Liver (tissue), 9 donors: ENCODE data around the gene ALG9. TPM values are rescaled to one million over a fixed set of nuclear protein-coding genes. Genes with fewer than 3 reads are reported as not detected.

Experiments
- DNase-seq: peaks from one replicate; pipeline ENCODE4 v3.0.0-alpha.2; 2017; ENCODE audit warnings: low spot score
- H3K27ac ChIP-seq, 2 donors: one replicate each; pipeline ENCODE4 v1.7.0; 2013; ENCODE audit warnings: inconsistent platforms in 2 of 2, low read length in 2 of 2, control low read depth in 1 of 2, low read depth in 1 of 2, mild to moderate bottlenecking in 1 of 2
- H3K27me3 ChIP-seq, 4 donors: one replicate each; pipeline versions ENCODE4 v1.6.1 to v1.7.0; 2013; ENCODE audit warnings: low read length in 3 of 4, inconsistent platforms in 1 of 4, mild to moderate bottlenecking in 1 of 4, moderate library complexity in 1 of 4; ENCODE audit not compliant: control insufficient read depth in 4 of 4, insufficient read depth in 4 of 4
- H3K36me3 ChIP-seq, 4 donors: one replicate each; pipeline versions ENCODE4 v1.6.1 to v1.7.0; 2013; ENCODE audit warnings: low read length in 3 of 4, mild to moderate bottlenecking in 3 of 4, low read depth in 1 of 4, moderate library complexity in 1 of 4; ENCODE audit not compliant: control insufficient read depth in 4 of 4, insufficient read depth in 3 of 4
- H3K4me1 ChIP-seq, 4 donors: one replicate each; pipeline versions ENCODE4 v1.6.1 to v1.7.0; 2013; ENCODE audit warnings: low read length in 3 of 4, mild to moderate bottlenecking in 3 of 4, moderate library complexity in 1 of 4; ENCODE audit not compliant: control insufficient read depth in 4 of 4, insufficient read depth in 4 of 4
- H3K4me3 ChIP-seq, 3 donors: one replicate each; pipeline versions ENCODE4 v1.6.1 to v1.7.0; 2013; ENCODE audit warnings: low read length in 3 of 3, control low read depth in 1 of 3, low read depth in 1 of 3, mild to moderate bottlenecking in 1 of 3
- H3K9ac ChIP-seq, 2 donors: one replicate each; pipeline ENCODE4 v1.7.0; 2013; ENCODE audit warnings: low read length in 2 of 2, mild to moderate bottlenecking in 2 of 2, moderate library complexity in 2 of 2, control low read depth in 1 of 2, low read depth in 1 of 2
- H3K9me3 ChIP-seq, 4 donors: one replicate each; pipeline versions ENCODE4 v1.6.1 to v1.7.0; 2013; ENCODE audit warnings: low read length in 3 of 4; ENCODE audit not compliant: control insufficient read depth in 4 of 4
- ATF3 ChIP-seq: IDR thresholded peaks from 2 replicates; pipeline ENCODE4 v1.6.1; 2016; ENCODE audit warnings: antibody characterized with exemption
- CTCF ChIP-seq: fragments of 150-350 bp; IDR thresholded peaks from 2 replicates; pipeline ENCODE4 v1.5.1; 2017; ENCODE audit warnings: improper control_type of control experiment, low read depth, low read length; ENCODE audit not compliant: missing input control
- EGR1 ChIP-seq, 2 donors: IDR thresholded peaks; 2 replicates each; pipeline ENCODE4 v1.6.1; 2016 to 2018; ENCODE audit warnings: antibody characterized with exemption in 2 of 2, low read depth in 2 of 2
- FOXA1 ChIP-seq: IDR thresholded peaks from 2 replicates; pipeline ENCODE4 v1.6.1; 2016; ENCODE audit warnings: antibody characterized with exemption
- FOXA2 ChIP-seq: IDR thresholded peaks from 2 replicates; pipeline ENCODE4 v1.6.1; 2016; ENCODE audit warnings: antibody characterized with exemption
- GABPA ChIP-seq, 2 donors: IDR thresholded peaks in 1 of 2; conservative IDR thresholded peaks in 1 of 2; 2 replicates each; pipeline ENCODE4 v1.6.1; 2016; ENCODE audit warnings: antibody characterized with exemption in 2 of 2, mild to moderate bottlenecking in 1 of 2, moderate library complexity in 1 of 2
- HNF4A ChIP-seq, 2 donors: conservative IDR thresholded peaks; 2 replicates each; pipeline ENCODE4 v1.6.1; 2016; ENCODE audit warnings: antibody characterized with exemption in 2 of 2, mild to moderate bottlenecking in 2 of 2
- HNF4G ChIP-seq: IDR thresholded peaks from 2 replicates; pipeline ENCODE4 v1.6.1; 2016; ENCODE audit warnings: antibody characterized with exemption
- JUND ChIP-seq, 2 donors: IDR thresholded peaks; 2 replicates each; pipeline ENCODE4 v1.6.1; 2016; ENCODE audit warnings: antibody characterized with exemption in 2 of 2
- MAX ChIP-seq: IDR thresholded peaks from 2 replicates; pipeline ENCODE4 v1.6.1; 2016; ENCODE audit warnings: antibody characterized with exemption
- NR2F2 ChIP-seq: IDR thresholded peaks from 2 replicates; pipeline ENCODE4 v1.6.1; 2016; ENCODE audit warnings: antibody characterized with exemption
- RAD21 ChIP-seq, 2 donors: IDR thresholded peaks; 2 replicates each; pipeline ENCODE4 v1.6.1; 2016; ENCODE audit warnings: antibody characterized with exemption in 2 of 2, mild to moderate bottlenecking in 2 of 2
- REST ChIP-seq: IDR thresholded peaks from 2 replicates; pipeline ENCODE4 v1.6.1; 2016; ENCODE audit warnings: antibody characterized with exemption, mild to moderate bottlenecking
- RXRA ChIP-seq, 2 donors: IDR thresholded peaks; 2 replicates each; pipeline ENCODE4 v1.6.1; 2017 to 2018; ENCODE audit warnings: antibody characterized with exemption in 2 of 2, mild to moderate bottlenecking in 1 of 2
- SP1 ChIP-seq: IDR thresholded peaks from 2 replicates; pipeline ENCODE4 v1.6.1; 2018; ENCODE audit warnings: antibody characterized with exemption, mild to moderate bottlenecking
- TAF1 ChIP-seq: conservative IDR thresholded peaks from 2 replicates; pipeline ENCODE4 v1.6.1; 2016; ENCODE audit warnings: antibody characterized with exemption, mild to moderate bottlenecking
- YY1 ChIP-seq: IDR thresholded peaks from 2 replicates; pipeline ENCODE4 v1.6.1; 2016; ENCODE audit warnings: antibody characterized with exemption, mild to moderate bottlenecking
- ZBTB33 ChIP-seq: IDR thresholded peaks from 2 replicates; pipeline ENCODE4 v1.6.1; 2016; ENCODE audit warnings: antibody characterized with exemption
- WGBS: extraction: QIAGEN DNeasy Blood & Tissue Kit; methylation state at CpG from one replicate; pipeline ENCODE4 v1.1.7; 2013; 5-methylcytosine and 5-hydroxymethylcytosine counted together
- polyA plus RNA-seq, 2 donors: library from polyadenylated mRNA; stranded (reverse) in 1 of 2; unstranded in 1 of 2; fragments of 200-250 nt in 1 of 2; fragments of >200 nt in 1 of 2; fragmentation: Nextera tagmentation in 1 of 2; extraction: Ambion mirVana in 1 of 2; gene quantifications; one replicate each; pipeline versions ENCODE4 v1.2.1 to v1.2.3, GENCODE V29; 2013 to 2015
- total RNA-seq, 2 donors: library from RNA; depleted of rRNA; stranded (reverse); fragments of >200 nt; gene quantifications; one replicate each; pipeline ENCODE4 v1.2.3, GENCODE V29; 2014
- donor health status: healthy.
- donor health status: healthy.
- donor health status: healthy.
- donor health status: healthy.
- donor health status: healthy.

Gene ALG9
- total and polyA plus RNA-seq, 4 donors = 13.7 to 36.3 (median 20.2) TPM

- peak overlapping the region; percentile 32 to 62 (median 49) for H3K4me3 ChIP-seq
- no peak for DNase-seq
- peaks cover 6 to 66% (median 31%) of the 10 kb centered on the region in 4 donors for H3K4me1 ChIP-seq
- no peaks in the 10 kb centered on the region for H3K9me3 ChIP-seq
- peak overlapping the region in 1 of 2 donors; percentile 90 for H3K9ac ChIP-seq
- peak; percentile 60 for TF ChIP-seq SP1
- no peak for TF ChIP-seq GABPA (IDR thresholded peaks at IDR 0.05 in 1 of 2, conservative IDR thresholded peaks at IDR 0.05 in 1 of 2)
- no peak for TF ChIP-seq MAX
- no peak for TF ChIP-seq FOXA1
- no peak for TF ChIP-seq RAD21 (IDR thresholded peaks at IDR 0.05)
- TF ChIP-seq HNF4G = peak; percentile 38
- TF ChIP-seq HNF4A (conservative IDR thresholded peaks at IDR 0.05) = peak; percentile 53 to 74
- peak; percentile 29 to 57 for TF ChIP-seq RXRA (IDR thresholded peaks at IDR 0.05)
- no peak for TF ChIP-seq YY1
- H3K27ac ChIP-seq = peak overlapping the region; percentile 73 to 91
- no peaks in the 10 kb centered on the region for H3K27me3 ChIP-seq
- no peaks in the 10 kb centered on the region for H3K36me3 ChIP-seq
- WGBS = 80% methylated on average over 6 of the region's 6 CpGs
Measured at GRCh38 chr11:111776398-111777093, 94.8 kb downstream of the ALG9 start.

GRCh38 chr11:111774955-111775710 lies 96.2 kb downstream of the ALG9 start:
- H3K4me1 ChIP-seq = peaks cover 6 to 70% (median 31%) of the 10 kb centered on the region in 4 donors
- no peak for DNase-seq
- no peaks in the 10 kb centered on the region for H3K27me3 ChIP-seq
- no peaks in the 10 kb centered on the region for H3K9me3 ChIP-seq
- peak overlapping the region in 1 of 2 donors; percentile 72 for H3K9ac ChIP-seq
- H3K4me3 ChIP-seq = no peak overlapping the region
- peak; percentile 1 for TF ChIP-seq CTCF
- peak; percentile 34 for TF ChIP-seq NR2F2
- peak; percentile 47 to 54 for TF ChIP-seq RAD21 (IDR thresholded peaks at IDR 0.05)
- TF ChIP-seq GABPA (IDR thresholded peaks at IDR 0.05 in 1 of 2, conservative IDR thresholded peaks at IDR 0.05 in 1 of 2) = no peak
- TF ChIP-seq FOXA2 = no peak
- peak; percentile 67 for TF ChIP-seq REST
- peak; percentile 71 for TF ChIP-seq YY1
- TF ChIP-seq JUND (IDR thresholded peaks at IDR 0.05) = peak in 1 of 2 donors; percentile 61
- no peak for TF ChIP-seq FOXA1
- peak; percentile 58 for TF ChIP-seq SP1
- TF ChIP-seq MAX = peak; percentile 61
- TF ChIP-seq HNF4A (conservative IDR thresholded peaks at IDR 0.05) = peak; percentile 72 to 82
- TF ChIP-seq RXRA (IDR thresholded peaks at IDR 0.05) = peak; percentile 53 to 70
- peak; percentile 19 for TF ChIP-seq TAF1
- TF ChIP-seq HNF4G = peak; percentile 10
- TF ChIP-seq ATF3 = peak; percentile 27
- TF ChIP-seq ZBTB33 = peak; percentile 39
- TF ChIP-seq EGR1 (IDR thresholded peaks at IDR 0.05; ENCODE audit: low read depth in 2 of 2) = no peak
- H3K27ac ChIP-seq = peak overlapping the region; percentile 73 to 83
- no peaks in the 10 kb centered on the region for H3K36me3 ChIP-seq
- WGBS = 42% methylated on average over 6 of the region's 6 CpGs
